GM18520 (cell line): ENCODE measurements around the gene TSHZ2.
"Not testable (repeated sequence)": the region's sequence is repeated elsewhere in the genome, so short reads cannot be mapped to it uniquely, and the experiment has no call there.

ENCODE experiments used
- ATAC-seq: cut with Tn5 transposase; IDR thresholded peaks from one replicate; pipeline ENCODE4 v1.9.1; 2021; ENCODE audit not compliant: unreplicated experiment

TSHZ2 gene

DNA sequence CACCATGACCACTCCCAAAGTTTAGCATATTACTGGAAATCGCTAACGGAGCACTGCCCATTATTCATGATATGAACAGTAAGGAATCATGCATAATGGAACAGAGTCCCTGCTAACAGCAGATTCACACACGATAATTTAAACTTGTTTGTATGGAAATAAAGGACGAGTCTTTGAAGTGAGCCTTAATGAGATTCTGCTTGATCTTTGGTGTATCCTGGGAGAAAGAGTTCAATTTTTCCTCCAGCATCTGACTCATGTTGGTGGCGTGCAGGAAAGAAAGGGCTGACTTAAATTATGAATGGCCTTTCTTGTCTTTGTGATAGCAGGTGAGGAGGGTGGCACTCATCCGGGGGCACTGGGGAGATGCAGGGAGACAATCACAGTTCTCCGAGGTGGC, 426.9 kb downstream of the TSHZ2 start:
- no peak for ATAC-seq

DNA sequence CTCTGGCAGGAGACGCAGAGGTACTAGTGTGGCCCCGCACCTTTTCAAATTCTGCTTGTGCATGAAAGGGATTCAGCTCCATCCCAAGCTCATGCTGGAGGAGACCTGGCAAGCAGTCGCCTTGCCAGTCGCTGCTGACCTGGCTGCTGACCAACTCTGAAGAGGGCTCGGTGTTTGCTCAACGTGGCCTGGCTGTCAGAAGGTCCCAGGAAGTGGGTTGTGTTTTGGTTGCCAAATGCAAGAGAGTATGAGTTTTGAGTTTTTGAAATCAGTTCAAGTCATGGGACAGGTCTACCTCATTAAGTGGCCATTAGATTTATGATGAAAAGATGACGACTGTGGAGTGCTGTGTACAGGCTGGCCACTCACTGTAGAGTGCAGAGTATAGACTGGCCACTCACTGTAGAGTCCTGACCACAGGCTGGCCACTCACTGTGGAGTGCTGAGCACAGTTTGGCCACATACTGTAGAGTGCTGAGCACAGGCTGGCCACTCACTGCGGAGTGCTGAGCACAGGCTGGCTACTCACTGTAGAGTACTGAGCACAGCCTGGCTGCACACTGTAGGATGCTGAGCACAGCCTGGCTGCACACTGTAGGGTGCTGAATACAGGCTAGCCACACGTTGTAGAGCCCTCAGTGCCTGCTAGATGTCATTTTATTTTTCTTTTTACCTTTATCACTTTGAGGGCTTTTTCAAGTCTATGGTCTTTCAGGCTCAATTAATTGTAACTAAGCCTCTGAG, 427.6 kb downstream of the TSHZ2 start:
- no peak for ATAC-seq

DNA sequence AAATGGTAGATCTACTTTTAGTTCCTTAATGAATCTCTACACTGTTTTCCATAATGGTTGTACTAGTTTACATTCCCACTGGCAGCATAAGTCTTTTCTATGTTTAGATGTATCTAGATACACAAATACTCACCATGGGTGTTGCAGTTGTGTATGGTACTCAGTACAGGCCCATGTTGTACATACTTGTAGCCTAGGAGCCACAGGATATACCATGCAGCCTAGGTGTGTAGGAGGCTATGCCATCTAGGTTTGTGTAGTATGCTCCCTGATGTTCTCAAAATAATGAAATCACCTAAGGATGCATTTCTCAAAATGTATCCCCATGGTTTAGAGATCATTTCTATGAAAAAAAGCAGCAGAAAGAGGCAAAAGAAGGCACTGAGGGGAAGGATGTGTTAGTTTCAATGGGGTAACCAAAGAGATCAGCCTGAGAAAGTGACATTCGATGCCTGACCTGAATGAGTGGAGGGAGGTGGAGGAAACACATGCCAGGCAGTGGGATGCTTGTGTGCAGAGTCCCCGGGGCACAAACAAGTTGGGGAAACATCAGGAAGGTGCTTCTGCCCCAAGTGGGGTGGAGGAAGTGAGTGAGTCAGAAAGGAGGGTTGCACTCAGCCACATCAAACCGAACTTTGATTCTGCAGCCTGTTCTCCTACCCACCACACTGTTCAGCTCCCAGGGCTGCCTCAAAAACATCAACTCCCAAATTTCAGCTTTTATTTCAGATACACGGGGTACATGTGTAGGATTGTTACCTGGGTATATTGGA, 430.3 kb downstream of the TSHZ2 start:
- ATAC-seq, result no peak

DNA sequence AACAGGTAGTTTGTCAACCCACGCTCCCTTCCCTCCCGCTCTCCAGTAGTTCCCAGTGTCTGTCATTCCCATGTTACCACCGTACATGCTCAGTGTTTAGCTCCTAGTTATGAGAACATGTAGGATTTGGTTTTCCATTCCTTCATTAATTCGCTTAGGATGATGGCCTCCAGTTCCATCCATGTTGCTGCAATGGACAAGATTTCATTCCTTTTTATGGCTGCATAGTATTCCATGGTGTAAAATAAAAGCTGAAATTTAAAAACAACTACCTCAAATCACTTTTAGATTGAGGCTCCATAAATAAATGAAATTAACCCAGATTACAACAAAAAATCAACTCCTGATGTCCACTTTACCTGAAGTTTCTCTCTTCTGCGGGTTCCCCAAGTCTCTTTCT, 430.9 kb downstream of the TSHZ2 start:
- ATAC-seq, result no peak

DNA sequence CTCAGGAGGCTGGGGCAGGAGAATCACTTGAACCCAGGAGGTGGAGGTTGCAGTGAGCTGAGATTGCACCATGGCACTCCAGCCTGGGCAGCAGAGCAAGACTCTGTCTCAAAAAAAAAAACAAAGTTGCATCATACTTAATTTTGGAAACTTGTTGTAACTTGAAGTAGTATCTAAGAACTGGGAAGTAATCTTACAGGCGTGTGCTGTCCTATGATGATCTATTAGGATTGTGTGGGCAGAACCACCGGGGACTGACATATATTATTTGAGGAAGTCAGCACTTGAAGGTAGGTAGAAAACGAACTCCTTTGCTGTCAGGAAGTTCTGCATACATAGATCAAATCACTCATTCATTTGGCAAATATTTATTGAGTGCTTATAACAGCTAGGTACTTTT, 433.0 kb downstream of the TSHZ2 start:
- ATAC-seq, result no peak

DNA sequence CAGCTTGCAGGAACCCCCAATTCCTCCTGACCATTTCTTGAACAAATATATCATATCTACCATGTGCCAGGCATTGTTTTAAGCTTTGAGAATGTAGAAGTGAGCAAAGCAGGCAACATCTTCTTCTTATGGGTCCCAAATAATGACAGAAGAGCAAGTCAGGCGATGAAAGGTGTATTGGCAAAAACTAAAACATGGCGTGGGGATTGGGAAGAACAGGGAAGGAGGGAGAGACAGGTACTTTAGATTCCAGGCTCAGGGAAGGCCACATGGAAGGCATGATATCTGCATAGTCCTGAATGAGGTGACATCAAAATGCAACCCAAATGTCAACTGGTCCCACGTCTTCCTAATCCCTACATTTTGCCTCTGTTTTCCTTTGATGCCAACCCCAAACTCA, 434.4 kb downstream of the TSHZ2 start:
- no peak for ATAC-seq

DNA sequence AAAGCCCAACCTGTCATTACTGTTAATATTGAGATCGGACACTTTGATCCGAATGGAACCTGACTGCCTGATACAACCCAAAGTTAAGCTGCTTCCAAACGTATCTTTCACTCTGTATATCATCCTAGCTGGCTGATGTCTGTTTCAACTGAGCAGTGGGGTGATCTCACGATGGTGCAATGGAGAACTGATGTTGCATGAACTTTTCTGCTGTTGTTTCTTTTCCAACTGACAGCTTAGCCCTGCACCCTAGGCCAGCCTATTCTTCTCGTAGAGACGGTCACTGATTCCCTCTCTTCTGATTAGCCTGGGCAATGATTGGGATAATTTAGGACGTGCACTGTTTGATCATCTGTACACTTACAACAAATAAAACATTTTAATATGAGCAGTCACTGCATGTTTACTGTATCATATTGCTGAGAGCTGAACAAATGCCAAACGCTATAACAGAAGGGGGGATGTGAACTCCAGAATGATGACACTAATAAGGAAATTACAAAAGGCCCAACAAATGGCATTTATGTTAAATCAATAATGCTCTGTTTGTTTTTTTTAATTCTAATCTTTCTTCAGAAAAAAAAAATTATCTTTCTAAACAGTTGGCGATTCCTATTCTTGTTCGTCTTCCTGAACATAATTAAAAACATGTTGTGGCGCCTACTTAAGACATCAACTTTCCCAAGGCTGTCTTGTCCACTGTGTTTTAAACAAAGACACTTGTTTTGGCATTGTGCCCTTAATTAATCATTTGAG, 436.7 kb downstream of the TSHZ2 start:
- ATAC-seq, result no peak

DNA sequence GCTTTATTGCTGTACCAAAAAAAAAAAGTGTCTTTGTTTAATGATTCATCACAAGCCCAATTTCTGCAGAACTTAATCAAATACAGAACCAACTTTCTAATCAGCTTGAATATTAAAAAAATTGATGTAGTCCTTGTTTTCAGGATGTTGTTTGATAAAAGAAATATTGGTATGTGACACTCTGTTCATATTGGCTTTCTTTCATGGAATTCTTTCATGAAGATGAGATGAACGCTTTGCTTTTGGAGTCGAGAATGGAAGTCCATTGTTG, 437.2 kb downstream of the TSHZ2 start:
- ATAC-seq, result no peak

DNA sequence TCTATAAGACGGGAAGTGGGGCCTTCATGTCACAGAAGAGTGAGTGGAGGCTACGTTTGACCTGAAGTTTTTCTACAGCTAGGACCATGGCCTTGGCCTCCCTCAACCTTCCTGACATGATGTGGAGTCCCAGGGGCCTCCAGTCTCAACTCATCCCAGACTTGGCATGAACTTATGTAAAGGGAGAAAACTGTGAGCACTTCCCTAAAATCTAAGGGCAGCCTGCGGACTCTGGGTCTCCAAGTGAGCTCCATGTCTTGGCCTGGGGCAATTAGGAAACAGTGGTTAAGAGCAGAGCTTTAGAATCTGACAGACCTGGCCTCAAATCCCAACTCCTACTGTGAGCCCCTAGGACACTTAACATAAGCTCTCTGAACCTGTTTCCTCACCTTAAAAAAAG, 439.0 kb downstream of the TSHZ2 start:
- ATAC-seq, result no peak

DNA sequence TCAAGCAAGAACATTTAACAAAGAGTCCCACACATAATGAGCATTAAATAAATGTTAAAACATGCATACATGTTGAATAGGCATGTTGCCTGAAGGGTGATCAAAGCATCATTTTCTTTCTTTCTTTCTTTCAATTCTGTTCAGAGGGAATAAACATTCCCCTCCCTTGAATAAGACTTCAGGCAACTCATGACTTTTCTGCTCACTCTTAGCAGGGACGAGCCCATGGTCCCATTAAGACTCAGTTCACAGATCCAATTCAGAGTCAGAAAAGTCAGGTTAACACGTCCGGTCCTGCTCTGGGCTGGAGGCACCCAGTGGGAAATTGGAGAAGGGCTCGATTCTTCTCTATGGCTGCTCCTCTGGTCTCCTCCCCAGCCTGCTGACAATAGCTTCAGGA, 439.7 kb downstream of the TSHZ2 start:
- ATAC-seq, result no peak

DNA sequence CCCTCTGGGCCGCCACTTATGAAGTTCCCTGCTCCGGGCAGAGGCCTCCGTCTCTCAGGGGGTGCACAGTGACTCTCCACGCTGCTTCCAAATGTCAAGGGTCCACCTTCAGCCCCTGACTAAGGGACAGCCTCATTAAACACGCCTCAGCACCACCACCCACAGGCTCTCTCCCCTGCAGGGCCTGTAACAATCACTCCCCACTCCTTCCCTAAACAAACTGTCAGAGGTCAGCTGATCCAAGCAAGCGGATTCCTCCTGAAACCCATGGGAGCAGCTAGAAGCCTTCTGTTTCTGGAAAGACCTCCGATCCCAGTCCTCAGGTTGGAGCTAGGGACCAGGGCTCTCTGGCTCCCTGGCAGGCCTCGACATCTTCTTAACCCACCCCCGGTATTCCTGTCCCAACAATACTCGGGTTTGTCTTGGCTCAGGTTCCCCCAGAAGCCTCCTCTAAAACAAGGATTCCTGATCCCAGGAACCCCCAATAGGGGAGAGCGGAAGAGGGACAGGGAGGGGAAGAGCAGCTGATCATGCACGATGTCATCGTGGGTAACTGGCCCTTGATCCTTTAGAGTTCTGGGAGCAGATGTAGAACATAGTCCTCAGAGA, 440.5 kb downstream of the TSHZ2 start:
- no peak for ATAC-seq

DNA sequence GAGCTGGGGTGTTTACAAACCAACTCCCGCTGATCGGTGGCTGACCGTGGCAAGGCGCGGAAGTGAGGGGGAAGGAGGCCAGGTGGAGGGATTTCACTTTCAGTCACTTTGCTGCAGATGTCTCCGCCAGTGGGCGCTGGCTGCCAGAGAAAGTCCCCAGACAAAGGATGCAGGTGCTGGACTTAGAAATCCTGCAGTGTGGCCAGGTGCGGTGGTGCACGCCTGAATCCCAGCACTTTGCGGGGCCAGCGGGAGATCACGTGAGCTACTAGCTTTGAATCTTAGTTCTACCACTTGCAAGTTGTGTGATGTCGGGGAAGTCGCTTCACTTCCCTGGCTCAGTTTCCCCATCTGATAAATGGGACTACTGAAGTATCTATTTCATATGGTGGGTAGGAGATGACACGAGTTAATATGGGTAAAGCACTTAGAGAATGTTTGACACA, 441.1 kb downstream of the TSHZ2 start:
- ATAC-seq, result no peak

DNA sequence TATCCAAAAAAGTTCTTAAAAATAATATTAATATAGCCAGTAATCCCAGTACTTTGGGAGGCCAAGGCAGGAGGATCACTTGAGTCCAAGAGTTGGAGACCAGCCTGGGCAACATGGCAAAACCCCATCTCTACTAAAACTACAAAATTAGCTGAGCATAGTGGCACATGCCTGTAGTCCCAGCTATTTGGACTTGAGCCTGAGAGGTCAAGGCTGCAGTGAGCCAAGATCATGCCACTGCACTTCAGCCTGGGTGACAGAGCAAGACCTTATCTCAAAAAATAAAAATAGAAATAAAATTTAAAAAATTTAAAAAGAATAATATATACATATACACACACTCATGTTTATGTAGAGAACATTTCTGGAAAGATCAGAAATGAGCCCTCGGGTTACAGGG, 441.7 kb downstream of the TSHZ2 start:
- ATAC-seq, result not testable (repeated sequence)

DNA sequence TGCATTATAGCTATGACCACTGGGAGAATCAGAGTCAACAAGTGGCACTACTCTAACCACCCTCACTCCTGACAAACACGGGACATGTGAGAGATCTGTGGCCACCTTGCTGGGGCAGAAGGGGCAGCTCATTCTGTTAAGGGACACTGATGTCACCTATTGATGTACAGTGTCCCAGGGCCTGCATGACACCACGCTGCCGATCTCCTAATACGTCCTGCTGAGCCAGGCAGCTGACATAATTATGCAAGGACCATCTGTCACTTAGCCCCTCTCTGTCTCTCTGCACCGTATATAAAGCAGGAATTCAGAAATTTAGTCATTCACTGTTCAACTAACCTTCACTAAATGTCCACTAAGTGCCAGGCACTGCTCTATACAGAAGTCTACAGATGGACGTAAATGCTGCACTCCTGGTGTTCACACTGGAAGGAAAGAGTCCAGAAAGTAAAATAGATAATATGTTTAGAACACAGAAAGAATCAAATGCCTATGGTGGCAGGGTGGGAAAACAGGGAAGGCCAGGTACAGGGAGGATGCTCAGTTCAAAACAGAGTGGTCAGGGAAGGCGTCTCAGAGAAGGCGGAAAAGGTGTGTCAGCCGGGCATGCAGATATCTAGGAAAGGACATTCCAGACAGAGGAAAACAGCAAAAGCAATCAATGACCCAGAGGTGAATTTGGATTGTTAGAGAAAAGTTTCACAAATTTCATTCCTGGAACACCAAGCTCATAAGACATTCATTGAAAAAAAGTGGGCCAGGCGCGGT, 447.7 kb downstream of the TSHZ2 start:
- ATAC-seq, result no peak

DNA sequence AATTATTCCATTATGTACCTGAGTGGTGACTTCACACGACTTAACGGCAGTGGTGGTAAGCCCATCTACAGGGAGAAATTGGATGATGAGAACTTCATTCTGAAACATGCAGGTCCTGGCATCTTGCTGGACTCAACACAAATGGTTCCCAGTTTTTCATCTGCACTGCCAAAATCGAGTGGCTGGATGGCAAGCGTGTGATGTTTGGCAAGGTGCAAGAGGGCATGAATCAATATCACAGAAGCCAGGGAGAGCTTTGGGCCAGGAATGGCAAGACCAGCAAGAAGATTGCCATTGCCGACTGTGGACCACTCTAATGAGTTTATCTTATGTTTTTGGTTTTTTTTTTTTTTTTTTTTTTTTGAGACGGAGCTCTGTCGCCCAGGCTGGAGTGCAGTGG, 449.2 kb downstream of the TSHZ2 start:
- no peak for ATAC-seq

DNA sequence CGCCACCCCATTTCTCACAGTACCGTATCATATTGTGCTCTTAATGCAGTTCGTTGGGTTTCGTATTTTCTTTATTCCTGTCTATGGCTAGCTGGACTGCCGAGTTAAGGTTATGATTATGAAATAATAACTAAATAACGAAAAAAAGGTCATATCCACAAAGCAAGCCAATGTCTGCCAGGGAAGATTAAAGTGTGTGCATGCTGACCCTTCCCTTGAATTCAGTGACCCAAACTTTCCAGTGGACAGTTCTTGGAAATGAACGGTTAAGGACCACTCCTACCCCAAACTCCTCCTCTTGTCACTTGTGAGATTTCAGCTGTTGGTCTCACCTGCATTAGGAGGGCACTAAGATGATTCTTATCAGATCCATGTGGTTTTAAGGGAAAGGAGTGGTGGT, 449.9 kb downstream of the TSHZ2 start:
- no peak for ATAC-seq

DNA sequence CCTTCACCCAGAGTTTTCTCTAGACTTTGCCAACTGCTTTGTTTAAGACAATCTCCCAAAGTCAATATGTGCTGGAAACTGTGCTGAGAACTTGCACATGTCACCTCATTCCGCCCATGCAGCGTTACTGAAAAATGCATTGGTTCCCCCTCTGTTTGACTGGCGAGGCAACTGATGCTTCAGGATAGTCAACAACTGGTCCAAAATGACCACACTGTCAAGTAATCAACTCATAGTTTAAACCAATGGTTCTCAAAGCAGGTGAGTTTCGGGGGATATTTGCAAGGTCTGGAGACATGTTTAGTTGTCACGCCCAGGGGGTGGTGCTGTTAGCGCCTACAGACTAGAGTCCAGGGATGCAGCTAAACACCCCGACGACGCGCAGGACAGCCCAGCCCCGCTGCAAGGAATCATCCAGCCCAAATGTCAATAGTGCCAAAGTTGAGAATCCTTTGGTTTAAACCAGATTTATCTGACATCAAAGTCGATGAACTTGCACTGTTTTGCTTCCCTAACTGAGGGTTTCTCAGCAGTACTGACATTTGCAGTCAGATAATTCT, 451.5 kb downstream of the TSHZ2 start:
- ATAC-seq, result no peak

DNA sequence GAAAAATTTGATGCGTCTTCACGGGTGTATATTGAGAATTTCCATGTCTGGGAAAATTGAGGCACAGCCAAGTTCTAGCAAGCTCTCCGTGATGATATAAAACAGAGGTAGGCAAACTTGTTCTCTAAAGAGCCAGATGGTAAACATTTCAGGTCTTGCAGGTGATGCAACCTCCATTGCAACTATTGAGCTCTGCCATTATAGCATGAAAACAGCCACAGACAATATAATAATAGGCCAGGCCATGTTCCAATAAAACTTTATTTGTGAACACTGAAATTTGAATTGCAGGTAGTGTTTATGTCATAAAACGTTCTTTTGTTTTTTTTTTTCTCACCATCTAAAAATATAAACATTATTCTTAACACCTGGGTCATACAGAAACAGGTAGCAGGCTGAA, 453.3 kb downstream of the TSHZ2 start:
- ATAC-seq, result no peak

DNA sequence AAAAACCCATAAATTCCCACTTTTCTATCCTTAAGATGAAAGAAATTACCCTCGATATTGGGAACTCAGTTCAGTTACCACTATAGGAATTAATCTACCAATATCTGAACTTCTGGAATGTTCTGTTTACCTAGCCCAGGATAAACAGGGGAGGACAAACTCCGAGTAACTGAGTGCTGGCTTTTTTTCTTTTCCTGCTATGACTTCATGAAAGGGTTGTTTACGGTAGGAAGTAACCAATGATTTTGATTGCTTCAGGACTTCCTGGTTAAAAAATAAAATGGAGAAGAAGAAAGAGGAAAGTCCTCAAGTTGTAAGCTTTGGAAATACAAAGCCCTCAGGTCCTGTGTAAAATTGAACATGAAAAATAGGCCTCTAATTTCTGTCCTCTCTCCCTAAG, 453.8 kb downstream of the TSHZ2 start:
- no peak for ATAC-seq

DNA sequence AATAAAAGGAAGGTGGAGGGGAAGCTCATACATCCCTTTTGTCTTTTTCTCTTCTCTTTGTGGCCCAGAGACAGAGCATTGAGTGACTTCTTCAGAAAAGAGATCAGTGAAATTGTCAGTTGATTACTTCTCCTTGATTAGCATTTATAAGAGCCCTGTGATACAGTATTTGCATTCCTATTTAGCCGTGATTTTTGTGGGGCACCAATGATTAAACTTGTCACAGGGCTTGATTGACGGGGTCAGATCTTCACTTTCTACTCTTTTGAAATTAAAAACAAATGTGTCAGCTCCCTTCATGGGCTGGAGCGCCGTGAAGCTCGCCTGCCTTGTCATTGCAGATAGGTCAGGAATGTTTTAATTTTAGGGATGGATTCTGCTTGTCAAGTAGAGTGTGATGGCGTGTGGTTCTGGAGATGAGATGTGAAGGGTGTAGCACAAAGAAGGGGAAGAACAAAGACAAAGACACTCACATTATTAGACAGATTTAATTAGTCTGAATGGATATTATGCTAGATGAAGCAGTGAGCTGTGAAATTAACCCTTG, 454.7 kb downstream of the TSHZ2 start:
- no peak for ATAC-seq
